BE2C (cell line): ENCODE measurements around the gene BSG.
A peak's percentile ranks its signal among the peaks of the same experiment; 100 is the strongest.

Source experiments
- DNase-seq: peaks from one replicate; pipeline ENCODE4 v3.0.0-alpha.2; 2020
- H3K27me3 ChIP-seq: fragments of 250-450 bp; sonication (Bioruptor Pico); 2 replicates; pipeline ENCODE4 v1.5.1; 2020; ENCODE audit warnings: mild to moderate bottlenecking
- H3K36me3 ChIP-seq: fragments of 250-450 bp; sonication (Bioruptor Pico); 2 replicates; pipeline ENCODE4 v1.5.1; 2020; ENCODE audit warnings: mild to moderate bottlenecking
- H3K4me1 ChIP-seq: fragments of 250-450 bp; sonication (Bioruptor Pico); 2 replicates; pipeline ENCODE4 v1.5.1; 2020
- H3K4me3 ChIP-seq: 2 replicates; pipeline ENCODE4 v1.5.1; 2011; ENCODE audit warnings: low read depth, low read length
- H3K9me3 ChIP-seq: fragments of 250-450 bp; sonication (Bioruptor Pico); 2 replicates; pipeline ENCODE4 v1.5.1; 2020
- CTCF ChIP-seq: IDR thresholded peaks from 2 replicates; pipeline ENCODE4 v1.5.1; 2012; ENCODE audit warnings: mild to moderate bottlenecking, low read depth, low read length

The BSG gene

GRCh38 chr19:611481-611868 is 39.1 kb downstream of the BSG start:
- Histone ChIP-seq H3K4me3 (peak overlapping the region; percentile 37; the same call in 1 of the 2 replicates), H3K9me3 (no peaks in the 10 kb centered on the region), H3K36me3 (peaks cover 21% of the 10 kb centered on the region), H3K4me1 (peaks cover 14% of the 10 kb centered on the region), H3K27me3 (no peaks in the 10 kb centered on the region)
- no peak for DNase-seq
- no peak for TF ChIP-seq CTCF

GRCh38 chr19:612941-613340 is 40.5 kb downstream of the BSG start:
- no peaks in the 10 kb centered on the region for H3K9me3 ChIP-seq
- peaks cover 22% of the 10 kb centered on the region for H3K36me3 ChIP-seq
- H3K27me3 ChIP-seq = no peaks in the 10 kb centered on the region
- TF ChIP-seq CTCF = no peak
- no peak overlapping the region for H3K4me3 ChIP-seq
- DNase-seq = no peak
- peaks cover 14% of the 10 kb centered on the region for H3K4me1 ChIP-seq

GRCh38 chr19:613732-614567 is 41.6 kb downstream of the BSG start:
- H3K36me3 ChIP-seq = peaks cover 32% of the 10 kb centered on the region
- no peaks in the 10 kb centered on the region for H3K9me3 ChIP-seq
- TF ChIP-seq CTCF = no peak
- peaks cover 14% of the 10 kb centered on the region for H3K4me1 ChIP-seq
- H3K4me3 ChIP-seq = no peak overlapping the region
- H3K27me3 ChIP-seq = no peaks in the 10 kb centered on the region
- no peak for DNase-seq

- H3K9me3 ChIP-seq = no peaks in the 10 kb centered on the region
- no peak overlapping the region for H3K4me3 ChIP-seq
- no peaks in the 10 kb centered on the region for H3K27me3 ChIP-seq
- no peak for DNase-seq
- peaks cover 47% of the 10 kb centered on the region for H3K36me3 ChIP-seq
- no peak for TF ChIP-seq CTCF
- peaks cover 7% of the 10 kb centered on the region for H3K4me1 ChIP-seq
These were observed 43.2 kb downstream of the BSG start for GRCh38 chr19:615619-616018.

GRCh38 chr19:616062-616700 is 43.8 kb downstream of the BSG start:
- Histone ChIP-seq H3K36me3 (peaks cover 47% of the 10 kb centered on the region), H3K4me3 (no peak overlapping the region), H3K27me3 (no peaks in the 10 kb centered on the region), H3K4me1 (peaks cover 4% of the 10 kb centered on the region), H3K9me3 (no peaks in the 10 kb centered on the region)
- DNase-seq = no peak
- no peak for TF ChIP-seq CTCF
